ENCODE data around the gene GABRA5.

GABRA5 gene

GRCh38 chr15:26928051-26928450 lies 61.2 kb downstream of the GABRA5 start:
- DNase-seq (ENCODE audit: low spot score): no peak

- DNase-seq (ENCODE audit: low spot score): no peak
These were observed 62.7 kb downstream of the GABRA5 start for GRCh38 chr15:26929588-26929987.

GRCh38 chr15:26934848-26935247 lies 68.0 kb downstream of the GABRA5 start:
- no peak for DNase-seq (ENCODE audit: low spot score)

- no peak for DNase-seq (ENCODE audit: low spot score)
These were observed 68.5 kb downstream of the GABRA5 start for GRCh38 chr15:26935322-26935721.

GRCh38 chr15:26936502-26936901 lies 69.6 kb downstream of the GABRA5 start:
- DNase-seq (ENCODE audit: low spot score): no peak

GRCh38 chr15:26937134-26937533 lies 70.3 kb downstream of the GABRA5 start:
- no peak for DNase-seq (ENCODE audit: low spot score)

- no peak for DNase-seq (ENCODE audit: low spot score)
These were observed 72.5 kb downstream of the GABRA5 start for GRCh38 chr15:26939398-26939797.

- no peak for DNase-seq (ENCODE audit: low spot score)
These were observed 74.6 kb downstream of the GABRA5 start for GRCh38 chr15:26941489-26941888.

GRCh38 chr15:26943866-26944265 lies 77.0 kb downstream of the GABRA5 start:
- no peak for DNase-seq (ENCODE audit: low spot score)

GRCh38 chr15:26945046-26945445 lies 78.2 kb downstream of the GABRA5 start:
- no peak for DNase-seq (ENCODE audit: low spot score)

GRCh38 chr15:26950001-26950400 lies 83.1 kb downstream of the GABRA5 start:
- DNase-seq (ENCODE audit: low spot score): no peak

GRCh38 chr15:26954403-26954802 lies 87.5 kb downstream of the GABRA5 start:
- no peak for DNase-seq (ENCODE audit: low spot score)

GRCh38 chr15:26967719-26968269 lies 100.9 kb downstream of the GABRA5 start:
- peak; percentile 28 for DNase-seq (ENCODE audit: low spot score)

- DNase-seq (ENCODE audit: low spot score): no peak
These were observed 101.9 kb downstream of the GABRA5 start for GRCh38 chr15:26968806-26969205.

GRCh38 chr15:26970712-26971210 lies 103.9 kb downstream of the GABRA5 start, which contains the start of gene GABRG3:
GABRG3 (plus strand) TSS chr15:26971181.
- DNase-seq (ENCODE audit: low spot score): peak; percentile 2

- no peak for DNase-seq (ENCODE audit: low spot score)
These were observed 104.6 kb downstream of the GABRA5 start for GRCh38 chr15:26971271-26972018.

GRCh38 chr15:26972636-26973035 lies 105.8 kb downstream of the GABRA5 start:
- DNase-seq (ENCODE audit: low spot score): no peak

- DNase-seq (ENCODE audit: low spot score): peak; percentile 47
These were observed 107.4 kb downstream of the GABRA5 start for GRCh38 chr15:26974120-26974780.

- DNase-seq (ENCODE audit: low spot score): no peak
These were observed 114.6 kb downstream of the GABRA5 start for GRCh38 chr15:26981492-26981891.

GRCh38 chr15:26983822-26984221 lies 117.0 kb downstream of the GABRA5 start:
- DNase-seq (ENCODE audit: low spot score): no peak

- no peak for DNase-seq (ENCODE audit: low spot score)
These were observed 118.2 kb downstream of the GABRA5 start for GRCh38 chr15:26985050-26985449.

GRCh38 chr15:26996250-26996649 lies 129.4 kb downstream of the GABRA5 start:
- DNase-seq (ENCODE audit: low spot score): no peak
